Inflammatory macrophage (primary cell): ENCODE measurements around the gene LCN6.
"Not testable (repeated sequence)": the region's sequence is repeated elsewhere in the genome, so short reads cannot be mapped to it uniquely, and the experiment has no call there.

Experiments
- DNase-seq, 2 donors: peaks; one replicate each; pipeline ENCODE4 v3.0.0-alpha.2; 2020 to 2022

The LCN6 gene

DNA sequence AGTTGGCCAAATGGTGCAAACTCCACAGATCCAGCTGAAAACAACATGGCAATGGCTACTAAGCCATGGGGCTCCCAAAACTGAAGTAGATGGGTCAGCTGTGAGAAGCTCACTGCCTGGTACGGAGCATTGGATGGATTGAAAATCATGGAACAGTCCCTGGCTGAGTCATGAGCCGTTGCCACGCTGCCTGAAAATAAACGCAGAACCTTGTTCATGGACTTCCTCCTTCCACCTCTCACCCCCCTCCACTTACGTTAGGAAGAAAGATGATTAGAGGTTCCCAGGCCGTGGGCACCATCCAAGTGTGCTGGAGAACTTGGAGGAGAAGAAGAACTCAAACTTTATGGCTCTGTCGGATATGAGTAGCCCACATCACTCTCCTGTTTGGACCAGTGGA, 42.8 kb downstream of the LCN6 start:
- peak; percentile 30 to 58 for DNase-seq

DNA sequence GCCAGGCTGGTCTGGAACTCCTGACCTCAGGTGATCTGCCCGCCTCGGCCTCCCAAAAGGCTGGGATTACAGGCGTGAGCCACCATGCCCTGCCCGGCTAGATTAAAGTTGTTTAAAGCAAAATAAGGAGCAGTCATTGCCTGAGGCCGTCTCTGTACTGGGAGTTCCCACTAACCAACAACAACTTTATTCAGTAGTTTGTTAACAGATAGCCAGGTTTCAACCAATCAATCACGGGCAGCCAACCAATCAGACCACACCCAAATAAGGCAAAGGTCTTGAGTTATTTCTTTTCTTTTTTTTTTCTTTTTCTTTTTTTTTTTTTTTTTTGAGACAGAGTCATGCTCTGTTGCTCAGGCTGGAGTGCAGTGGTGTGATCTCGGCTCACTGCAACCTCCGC, 43.6 kb downstream of the LCN6 start:
- DNase-seq: not testable (repeated sequence)

DNA sequence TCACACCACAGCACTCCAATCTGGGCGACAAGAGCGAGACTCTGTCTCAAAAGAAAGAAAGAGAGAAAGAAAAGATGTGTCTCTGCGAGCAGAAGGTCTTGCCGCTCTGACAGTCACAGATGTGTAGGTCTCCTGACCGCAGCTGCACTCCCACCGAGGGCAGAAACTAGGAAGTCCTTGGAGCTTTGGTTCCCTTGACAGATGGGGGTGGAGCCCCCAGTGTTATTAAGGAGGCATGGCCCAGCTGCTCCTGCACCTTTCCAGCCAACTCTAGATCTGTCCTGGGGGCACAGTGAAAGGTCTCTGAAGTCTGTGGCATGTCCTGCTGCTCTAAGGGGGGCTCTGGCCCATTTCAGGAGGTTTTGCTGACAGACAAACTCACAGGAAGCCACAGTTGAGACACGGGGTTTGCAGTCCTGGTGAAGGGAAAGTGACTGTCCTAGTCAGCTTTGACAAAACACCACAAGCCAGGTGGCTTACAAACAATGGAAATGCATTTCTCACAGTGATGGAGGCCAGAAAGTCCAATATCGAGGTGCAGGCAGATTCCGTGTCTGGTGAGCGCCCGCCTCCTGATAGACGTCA, 45.0 kb downstream of the LCN6 start:
- DNase-seq: peak; percentile 52 to 84

DNA sequence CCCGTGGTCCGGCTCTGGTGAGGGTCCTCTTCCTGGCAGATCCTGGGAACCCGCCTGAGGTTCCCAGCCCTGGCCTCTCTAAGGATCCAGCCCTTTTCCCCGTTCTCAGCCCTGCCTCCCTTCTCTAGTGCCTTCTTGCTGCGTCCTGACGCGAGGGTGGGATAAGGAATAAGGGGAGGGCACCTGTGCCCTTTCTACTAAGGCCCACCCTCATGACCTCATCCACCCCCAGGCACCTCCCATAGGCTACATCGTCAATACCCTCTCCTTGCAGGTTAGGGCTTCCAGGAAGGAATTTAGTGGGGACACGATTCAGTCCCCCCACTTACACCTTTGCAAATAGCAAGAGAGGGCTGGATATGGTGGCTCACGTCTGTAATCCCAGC, 46.7 kb downstream of the LCN6 start:
- no peak for DNase-seq

DNA sequence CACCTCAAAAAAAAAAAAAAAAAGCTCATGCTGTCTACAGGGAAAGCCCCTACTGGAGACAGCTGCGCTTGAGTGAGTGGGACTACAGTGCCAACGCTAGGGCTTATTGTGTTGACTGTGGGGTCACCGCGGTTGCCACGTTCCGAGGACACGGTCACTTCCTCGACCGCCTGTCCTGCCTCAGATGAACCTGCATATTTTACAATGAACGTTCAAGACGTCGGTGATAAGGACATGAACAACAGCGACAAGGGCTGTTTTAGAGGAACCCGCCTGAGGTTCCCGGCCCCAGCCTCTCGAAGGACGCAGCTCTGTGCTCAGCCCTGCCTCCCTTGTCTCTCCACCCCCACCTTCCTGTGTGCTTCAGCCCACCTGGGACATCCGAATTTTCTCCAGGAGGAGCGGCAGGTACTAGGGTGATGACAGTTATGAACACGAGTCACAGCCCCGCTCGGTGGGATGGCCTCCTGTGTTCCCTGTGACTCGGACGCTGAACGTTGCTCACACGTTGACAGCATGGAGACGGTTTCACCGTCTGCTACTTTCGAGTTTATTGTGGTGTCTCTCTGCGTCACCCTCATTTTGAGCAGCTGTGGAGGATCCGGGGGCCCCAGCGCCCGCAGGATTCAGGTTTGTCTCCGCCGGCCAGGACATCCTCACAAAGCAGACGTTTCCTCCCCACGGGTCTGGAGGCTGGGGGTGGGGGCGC, 47.2 kb downstream of the LCN6 start:
- DNase-seq: peak; percentile 28 to 65

DNA sequence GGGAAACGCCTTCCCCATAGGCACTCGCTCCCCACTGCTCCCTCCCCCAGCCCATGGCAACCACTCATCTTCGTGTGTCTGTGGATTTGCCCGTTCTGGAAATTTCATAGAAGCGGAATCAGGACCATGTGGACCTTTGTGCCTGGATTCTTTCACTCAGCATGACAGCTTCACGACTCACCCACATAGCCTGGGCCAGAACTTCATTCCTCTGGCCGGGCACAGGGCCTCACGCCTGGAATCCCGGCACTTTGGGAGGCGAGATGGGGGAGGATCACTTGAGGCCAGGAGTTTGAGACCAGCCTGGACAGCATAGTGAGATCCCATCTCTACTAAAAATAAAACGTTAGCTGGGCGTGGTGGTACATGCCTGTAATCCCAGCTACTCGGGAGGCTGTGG, 48.0 kb downstream of the LCN6 start:
- DNase-seq: no peak

DNA sequence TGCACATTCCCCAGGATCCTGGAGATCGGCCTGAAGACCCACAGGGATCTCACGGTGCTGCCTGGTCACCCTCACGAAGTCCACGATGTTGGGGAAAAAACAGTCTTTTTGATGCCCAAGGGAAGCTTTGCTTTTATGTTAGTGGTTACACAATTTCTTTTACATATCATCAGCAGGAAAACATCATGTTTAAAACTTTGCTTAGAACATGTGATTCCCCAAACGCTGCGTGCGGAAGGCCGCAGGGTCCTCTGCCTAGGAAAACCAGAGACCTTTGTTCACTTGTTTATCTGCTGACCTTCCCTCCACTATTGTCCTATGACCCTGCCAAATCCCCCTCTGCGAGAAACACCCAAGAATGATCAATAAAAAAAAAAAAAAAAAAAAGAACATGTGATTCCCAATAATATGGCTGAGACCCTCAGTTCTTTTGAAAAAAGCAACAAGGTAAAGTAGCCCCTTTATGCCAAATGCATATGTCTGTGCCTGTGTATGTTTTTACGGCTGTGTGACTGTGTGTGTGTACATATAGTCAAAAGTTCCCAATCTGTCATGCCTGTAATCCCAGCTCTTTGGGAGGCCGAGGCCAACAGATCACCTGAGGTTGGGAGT, 49.6 kb downstream of the LCN6 start:
- DNase-seq: no peak

DNA sequence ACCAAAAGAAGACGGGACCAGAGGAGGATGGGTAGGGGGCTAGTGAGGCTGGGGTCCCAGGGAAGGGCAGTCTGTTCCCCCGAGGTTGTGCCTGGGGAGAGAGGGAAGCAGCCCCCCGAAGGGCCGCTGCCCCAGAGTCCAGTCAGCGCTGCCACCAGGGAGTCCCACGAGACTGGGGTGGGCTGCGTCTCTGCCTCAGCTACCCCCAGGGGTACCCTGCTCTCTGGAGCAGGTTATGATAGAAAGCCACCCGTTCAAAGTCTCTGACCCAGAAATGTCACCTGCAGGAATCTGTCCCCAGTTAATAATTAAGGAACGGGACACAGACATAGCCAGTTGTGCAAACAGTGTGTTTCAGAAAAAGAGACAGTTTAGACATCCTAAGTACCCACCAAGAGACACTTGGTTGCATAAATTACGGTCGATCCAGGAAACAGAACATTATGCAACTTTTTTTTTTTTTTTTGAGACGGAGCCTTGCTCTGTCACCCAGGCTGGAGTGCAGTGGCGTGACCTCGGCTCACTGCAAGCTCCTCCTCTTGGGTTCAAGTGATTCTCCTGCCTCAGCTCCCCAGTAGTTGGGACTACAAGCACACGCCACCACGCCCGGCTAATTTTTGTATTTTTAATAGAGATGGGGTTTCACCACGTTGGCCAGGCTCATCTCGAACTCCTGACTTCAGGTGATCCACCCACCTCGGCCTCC, 50.4 kb downstream of the LCN6 start:
- DNase-seq: peak; percentile 76 to 94

DNA sequence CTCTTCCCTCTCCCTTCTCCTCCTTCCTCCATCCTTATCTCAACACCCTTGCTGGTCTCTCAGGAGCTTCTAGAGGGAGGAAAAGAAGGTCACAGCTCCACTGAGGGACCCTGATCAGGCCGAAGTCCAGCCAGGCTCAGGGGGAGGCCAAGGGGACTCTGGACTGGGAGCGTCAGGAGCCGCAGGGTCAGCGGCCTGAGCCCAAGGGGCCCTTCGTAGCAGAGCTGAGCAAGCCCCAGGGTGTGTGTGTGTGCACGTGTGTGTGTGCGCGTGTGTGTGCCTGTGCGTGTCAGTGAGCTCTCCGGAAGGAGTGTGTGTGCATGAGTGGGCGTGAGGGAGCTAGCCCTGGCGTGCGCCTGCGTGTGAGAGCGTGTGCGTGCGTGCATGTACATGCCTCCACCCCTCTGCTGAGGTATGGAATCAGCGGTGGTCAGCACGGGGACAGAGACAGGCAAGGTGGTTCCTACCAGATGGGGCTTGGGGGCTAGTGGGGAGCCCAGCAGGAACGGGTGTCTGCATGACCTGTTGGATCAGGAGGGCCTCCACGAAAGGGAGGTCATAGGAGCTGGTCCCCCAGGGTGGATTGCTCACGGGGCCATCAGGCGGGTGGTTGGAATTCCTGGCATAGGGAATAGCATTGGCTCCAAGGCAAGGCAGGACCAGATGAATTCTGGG, 51.0 kb downstream of the LCN6 start:
- no peak for DNase-seq

DNA sequence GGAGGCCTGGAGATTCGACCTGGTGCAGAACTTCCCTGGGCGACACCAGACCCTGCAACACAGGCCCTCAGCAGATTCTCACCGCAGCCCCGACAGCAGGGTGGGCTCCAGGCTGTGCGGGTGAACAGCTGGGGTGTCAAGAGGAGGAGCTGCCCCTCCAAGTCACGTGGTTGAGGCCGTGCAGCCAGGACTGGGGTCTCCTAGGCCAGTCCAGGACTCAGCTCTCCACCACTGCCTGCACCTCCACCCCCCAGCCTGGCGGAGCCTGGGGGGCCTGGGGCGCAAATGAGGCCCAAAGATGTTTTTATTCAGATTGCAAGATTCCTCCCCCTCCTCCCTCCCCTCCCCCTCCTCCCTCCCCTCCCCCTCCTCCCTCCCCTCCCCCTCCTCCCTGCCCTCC, 51.8 kb downstream of the LCN6 start:
- DNase-seq: no peak

DNA sequence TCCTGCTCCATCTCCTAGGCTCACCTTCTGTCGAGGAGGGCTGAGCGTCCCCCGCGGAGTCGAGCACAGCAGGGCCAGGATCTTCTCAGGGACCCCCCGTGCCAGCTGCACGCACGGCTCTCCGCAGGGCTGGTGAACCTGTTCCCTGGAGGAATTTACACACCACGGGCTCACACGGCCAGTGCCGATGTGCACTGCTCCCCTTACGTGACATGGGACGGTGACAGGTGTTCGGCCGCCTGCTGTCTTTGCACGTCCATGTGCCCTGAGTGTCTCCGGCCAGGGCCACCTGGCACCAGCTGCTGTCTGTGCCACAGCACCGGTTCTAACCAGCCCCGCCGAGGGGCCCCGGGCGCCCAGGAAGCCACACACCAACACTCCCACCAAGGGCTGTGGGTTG, 52.4 kb downstream of the LCN6 start:
- no peak for DNase-seq

DNA sequence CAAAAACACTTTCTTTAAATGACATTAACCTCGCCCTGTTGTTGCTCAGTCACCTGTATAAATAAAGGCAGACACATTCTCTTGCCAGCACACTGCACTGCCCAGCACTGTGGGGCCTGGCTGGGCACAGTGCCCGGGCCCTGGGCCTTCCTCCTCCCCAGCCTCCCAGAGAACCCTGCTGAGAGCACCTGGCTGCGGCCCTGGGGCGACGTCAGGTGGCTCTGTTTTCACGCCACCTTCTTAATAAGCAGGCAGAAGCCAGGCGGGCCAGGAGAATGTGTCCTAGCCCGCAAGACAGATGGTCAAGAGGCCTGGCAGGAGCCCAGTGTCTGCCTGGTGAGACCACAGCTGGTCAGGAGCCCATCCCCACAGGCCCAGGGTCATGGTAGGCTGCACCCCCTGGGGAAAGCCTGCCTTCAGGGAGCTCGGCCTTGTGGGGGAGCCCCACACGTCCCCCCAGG, 52.9 kb downstream of the LCN6 start:
- DNase-seq: no peak

DNA sequence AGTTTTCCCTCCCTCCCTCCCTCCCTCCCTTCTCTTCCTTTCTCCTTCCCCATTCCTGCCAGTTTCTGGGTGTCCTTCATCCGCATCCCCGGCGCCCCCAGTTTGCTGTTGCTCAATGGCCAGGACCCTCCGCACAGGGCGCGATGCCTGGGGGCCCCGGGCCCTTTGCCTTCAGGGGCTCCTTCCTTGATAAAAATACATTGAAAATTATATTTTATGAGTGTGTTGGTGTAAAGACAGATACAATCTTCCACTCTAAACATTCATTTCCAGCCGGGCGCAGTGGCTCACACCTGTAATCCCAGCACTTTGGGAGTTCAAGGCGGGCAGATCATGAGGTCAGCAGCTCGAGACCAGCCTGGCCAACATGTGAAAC, 53.5 kb downstream of the LCN6 start:
- no peak for DNase-seq

DNA sequence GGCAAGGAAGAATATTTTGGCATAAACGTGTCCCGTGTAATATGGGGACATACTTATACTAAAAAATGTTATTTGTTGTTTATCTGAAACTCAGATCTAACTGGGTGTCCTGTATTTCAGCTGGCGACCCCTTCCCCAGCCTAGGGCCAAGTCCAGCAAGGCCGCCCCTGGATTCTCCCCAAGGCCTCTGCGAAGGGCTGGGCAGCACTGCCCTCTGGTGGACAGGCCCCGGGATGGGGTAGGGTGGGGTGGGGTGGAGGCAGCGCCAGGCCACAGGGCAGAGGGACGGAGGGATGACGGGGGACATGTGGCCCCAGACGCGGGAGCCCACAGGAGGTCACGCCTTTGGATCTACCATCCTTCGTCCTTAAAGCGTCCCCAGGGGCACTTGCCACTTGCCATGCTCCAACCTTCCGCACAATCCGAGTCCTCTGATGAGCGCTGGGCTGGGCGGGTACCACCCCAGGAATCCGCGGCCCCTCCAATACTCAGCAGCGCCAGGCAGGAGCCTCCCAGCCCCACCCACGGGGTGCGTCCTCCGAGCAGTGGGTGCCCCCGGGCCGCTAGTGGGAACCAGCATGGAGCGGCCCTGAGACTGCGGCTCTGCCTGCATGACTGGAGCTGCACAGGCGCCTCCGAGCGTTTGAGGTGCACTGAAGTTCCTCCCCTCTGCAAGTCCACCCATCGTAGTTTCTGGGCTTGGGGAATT, 54.0 kb downstream of the LCN6 start:
- DNase-seq: peak; percentile 54 to 59
